WERI-Rb-1 (cell line): ENCODE measurements around the gene SH2D3A.

Experiments used
- DNase-seq: peaks from one replicate; pipeline ENCODE4 v3.0.0-alpha.2; 2020
- H3K27ac ChIP-seq: fragments of 250-450 bp; sonication (Bioruptor Pico); 2 replicates; pipeline ENCODE4 v1.5.1; 2020; ENCODE audit warnings: mild to moderate bottlenecking, moderate library complexity
- H3K27me3 ChIP-seq: fragments of 250-450 bp; sonication (Bioruptor Pico); 2 replicates; pipeline ENCODE4 v1.5.1; 2021; ENCODE audit warnings: mild to moderate bottlenecking, low read depth, moderate library complexity; ENCODE audit not compliant: insufficient read depth, severe bottlenecking
- H3K36me3 ChIP-seq: fragments of 250-450 bp; sonication (Bioruptor Pico); 2 replicates; pipeline ENCODE4 v1.5.1; 2020; ENCODE audit warnings: mild to moderate bottlenecking, moderate library complexity
- H3K4me3 ChIP-seq: 2 replicates; pipeline ENCODE4 v1.5.1; 2011; ENCODE audit warnings: low read depth, mild to moderate bottlenecking, control low read depth, low read length
- H3K9me3 ChIP-seq: fragments of 250-450 bp; sonication (Bioruptor Pico); 2 replicates; pipeline ENCODE4 v1.5.1; 2021; ENCODE audit warnings: mild to moderate bottlenecking, moderate library complexity; ENCODE audit not compliant: severe bottlenecking
- CTCF ChIP-seq: IDR thresholded peaks from 2 replicates; pipeline ENCODE4 v1.5.1; 2011; ENCODE audit warnings: low read depth, mild to moderate bottlenecking, control low read depth, inconsistent platforms, low read length

Gene SH2D3A

GRCh38 chr19:6793973-6794372, 26.7 kb upstream of the SH2D3A start:
- no peak for TF ChIP-seq CTCF
- Histone ChIP-seq H3K27me3 (peaks cover 33% of the 10 kb centered on the region), H3K36me3 (no peaks in the 10 kb centered on the region), H3K27ac (no peak overlapping the region), H3K4me3 (no peak overlapping the region), H3K9me3 (peaks cover 15% of the 10 kb centered on the region)
- DNase-seq = no peak

- DNase-seq = no peak
- Histone ChIP-seq H3K4me3 (no peak overlapping the region), H3K36me3 (no peaks in the 10 kb centered on the region), H3K27ac (no peak overlapping the region), H3K27me3 (peaks cover 37% of the 10 kb centered on the region), H3K9me3 (peaks cover 15% of the 10 kb centered on the region)
- TF ChIP-seq CTCF = no peak
Measured at GRCh38 chr19:6793411-6793810, 26.2 kb upstream of the SH2D3A start.

GRCh38 chr19:6791237-6791636, 24.0 kb upstream of the SH2D3A start:
- H3K9me3 ChIP-seq = peaks cover 12% of the 10 kb centered on the region
- H3K27ac ChIP-seq = no peak overlapping the region
- no peak for DNase-seq
- no peaks in the 10 kb centered on the region for H3K36me3 ChIP-seq
- no peak overlapping the region for H3K4me3 ChIP-seq
- TF ChIP-seq CTCF = no peak
- peaks cover 36% of the 10 kb centered on the region for H3K27me3 ChIP-seq

GRCh38 chr19:6790194-6791128, 23.2 kb upstream of the SH2D3A start:
- no peak for TF ChIP-seq CTCF
- Histone ChIP-seq H3K27me3 (peaks cover 42% of the 10 kb centered on the region), H3K9me3 (peaks cover 9% of the 10 kb centered on the region), H3K36me3 (no peaks in the 10 kb centered on the region), H3K4me3 (no peak overlapping the region), H3K27ac (no peak overlapping the region)
- DNase-seq = no peak

GRCh38 chr19:6788896-6789295, 21.7 kb upstream of the SH2D3A start:
- Histone ChIP-seq H3K27me3 (peaks cover 42% of the 10 kb centered on the region), H3K27ac (no peak overlapping the region), H3K9me3 (no peaks in the 10 kb centered on the region), H3K36me3 (no peaks in the 10 kb centered on the region), H3K4me3 (no peak overlapping the region)
- no peak for TF ChIP-seq CTCF
- no peak for DNase-seq
